Measurements from ENCODE around the gene NXPE1.

Gene NXPE1

DNA sequence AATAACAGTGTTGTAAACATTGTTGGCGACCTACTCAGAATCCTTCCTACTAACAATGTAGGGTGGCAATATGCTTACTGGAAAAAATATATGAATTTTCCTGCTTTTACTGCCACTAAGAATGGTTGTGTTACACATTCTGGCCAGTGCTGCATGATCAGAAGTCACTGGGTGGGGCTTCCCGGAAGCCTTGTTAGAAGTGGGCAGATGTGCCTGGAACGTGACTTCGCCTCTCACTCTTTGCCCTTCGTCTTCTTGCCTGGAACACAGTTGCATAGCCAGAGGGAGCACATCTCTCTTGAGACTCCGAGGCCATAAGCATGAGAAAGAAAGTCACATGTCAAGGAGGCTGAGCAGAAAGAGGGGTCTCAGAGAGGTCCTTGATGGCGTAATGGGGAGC lies 48.6 kb downstream of the NXPE1 start:
- TF ChIP-seq, protein P1, sequence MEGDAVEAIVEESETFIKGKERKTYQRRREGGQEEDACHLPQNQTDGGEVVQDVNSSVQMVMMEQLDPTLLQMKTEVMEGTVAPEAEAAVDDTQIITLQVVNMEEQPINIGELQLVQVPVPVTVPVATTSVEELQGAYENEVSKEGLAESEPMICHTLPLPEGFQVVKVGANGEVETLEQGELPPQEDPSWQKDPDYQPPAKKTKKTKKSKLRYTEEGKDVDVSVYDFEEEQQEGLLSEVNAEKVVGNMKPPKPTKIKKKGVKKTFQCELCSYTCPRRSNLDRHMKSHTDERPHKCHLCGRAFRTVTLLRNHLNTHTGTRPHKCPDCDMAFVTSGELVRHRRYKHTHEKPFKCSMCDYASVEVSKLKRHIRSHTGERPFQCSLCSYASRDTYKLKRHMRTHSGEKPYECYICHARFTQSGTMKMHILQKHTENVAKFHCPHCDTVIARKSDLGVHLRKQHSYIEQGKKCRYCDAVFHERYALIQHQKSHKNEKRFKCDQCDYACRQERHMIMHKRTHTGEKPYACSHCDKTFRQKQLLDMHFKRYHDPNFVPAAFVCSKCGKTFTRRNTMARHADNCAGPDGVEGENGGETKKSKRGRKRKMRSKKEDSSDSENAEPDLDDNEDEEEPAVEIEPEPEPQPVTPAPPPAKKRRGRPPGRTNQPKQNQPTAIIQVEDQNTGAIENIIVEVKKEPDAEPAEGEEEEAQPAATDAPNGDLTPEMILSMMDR (IDR thresholded peaks at IDR 0.05; ENCODE audit: low read depth, low read length), result no peak
- no peak overlapping the region for H3K4me3 ChIP-seq (ENCODE audit: low read depth, low read length)

- TF ChIP-seq, protein P1 (IDR thresholded peaks at IDR 0.05; ENCODE audit: low read depth, low read length), result no peak
- no peak overlapping the region for H3K4me3 ChIP-seq (ENCODE audit: low read depth, low read length)
Observed at GRCh38 chr11:114501901-114502300, 57.8 kb downstream of the NXPE1 start.

DNA sequence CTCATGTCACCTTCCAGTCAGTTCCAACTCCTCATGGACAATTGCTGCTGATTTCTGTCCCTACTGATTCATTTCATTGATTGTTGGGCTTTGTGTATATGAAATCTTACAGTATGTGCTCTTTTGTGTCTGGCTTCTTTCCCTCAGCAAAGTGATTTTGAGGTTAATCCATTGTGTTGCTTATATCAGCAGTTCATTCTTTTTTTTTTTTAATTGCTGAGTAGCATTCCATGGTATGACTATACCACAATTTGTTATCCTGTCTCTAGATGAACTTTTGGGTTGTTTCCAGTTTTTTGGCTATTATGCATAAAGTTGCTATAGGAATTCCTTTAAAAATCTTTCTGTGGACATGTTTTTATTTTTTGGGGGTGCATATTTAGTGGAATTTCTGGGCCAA lies 59.9 kb downstream of the NXPE1 start:
- no peak overlapping the region for H3K4me3 ChIP-seq (ENCODE audit: low read depth, low read length)
- TF ChIP-seq, protein P1 (IDR thresholded peaks at IDR 0.05; ENCODE audit: low read depth, low read length), result no peak

DNA sequence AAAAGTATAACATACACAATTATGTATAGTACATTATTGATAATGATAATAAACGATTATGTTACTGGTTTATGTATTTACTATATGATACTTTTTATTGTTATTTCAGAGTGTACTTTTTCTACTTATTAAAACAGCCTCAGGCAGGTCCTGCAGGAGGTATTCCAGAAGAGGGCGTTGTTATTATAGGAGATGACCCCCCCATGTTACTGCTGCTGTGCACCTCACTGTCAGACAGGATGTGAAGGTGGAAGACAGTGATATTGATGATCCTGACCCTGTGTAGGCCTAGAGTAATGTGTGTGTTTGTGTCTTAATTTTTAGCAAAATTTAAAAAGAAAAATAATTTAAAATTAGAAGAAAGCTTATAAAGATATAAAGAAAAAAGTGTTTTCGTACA lies 62.8 kb downstream of the NXPE1 start:
- TF ChIP-seq, protein P1 (IDR thresholded peaks at IDR 0.05; ENCODE audit: low read depth, low read length), result no peak
- H3K4me3 ChIP-seq (ENCODE audit: low read depth, low read length), result no peak overlapping the region

DNA sequence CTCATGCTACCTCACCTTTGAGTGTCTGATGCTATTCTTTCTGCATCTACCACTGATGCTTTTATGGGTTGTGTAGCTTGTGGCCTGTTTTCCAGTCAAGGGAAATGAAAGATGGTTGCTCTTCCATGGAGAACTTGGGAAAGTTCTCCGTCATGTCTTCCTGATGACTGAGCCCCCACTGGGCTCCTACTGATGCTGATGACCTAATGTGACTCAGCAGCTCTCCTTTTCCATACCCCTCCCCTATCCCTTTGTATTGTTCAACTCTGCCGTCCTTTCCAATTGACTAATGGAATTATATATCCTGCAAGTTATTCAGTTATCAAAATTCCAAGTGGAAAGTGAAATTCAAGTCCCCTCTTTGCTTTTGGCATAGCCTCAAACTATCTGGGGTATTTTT lies 75.8 kb downstream of the NXPE1 start:
- H3K4me3 ChIP-seq (ENCODE audit: low read depth, low read length), result no peak overlapping the region
- TF ChIP-seq, protein P1 (IDR thresholded peaks at IDR 0.05; ENCODE audit: low read depth, low read length), result no peak

- no peak overlapping the region for H3K4me3 ChIP-seq (ENCODE audit: low read depth, low read length)
- TF ChIP-seq, protein P1 (IDR thresholded peaks at IDR 0.05; ENCODE audit: low read depth, low read length), result no peak
Observed at GRCh38 chr11:114482114-114482513, 77.6 kb downstream of the NXPE1 start.

- TF ChIP-seq, protein P1 (IDR thresholded peaks at IDR 0.05; ENCODE audit: low read depth, low read length), result no peak
- no peak overlapping the region for H3K4me3 ChIP-seq (ENCODE audit: low read depth, low read length)
Observed at GRCh38 chr11:114479331-114479730, 80.3 kb downstream of the NXPE1 start.

Measured in WI38 (cell line).